SK-N-SH (cell line): ENCODE results near the gene MAP1A. TPM values are rescaled to one million over a fixed set of nuclear protein-coding genes. Genes with fewer than 3 reads are reported as not detected.

Experiments used
- polyA plus RNA-seq, 3 experiments: library from polyadenylated mRNA; depleted of rRNA; stranded (reverse); fragments of >200 nt; gene quantifications; 2 replicates each; pipeline ENCODE4 v1.2.3, GENCODE V29; 2012

The MAP1A gene
- polyA plus RNA-seq, 1 of the 3 experiments (the other 2 are of a cell fraction), result 6.0 TPM

Other genes with a start within 250 kb of the MAP1A start
- not detected in 2 replicates for gene TGM7, start 215.4 kb upstream of the MAP1A start, polyA plus RNA-seq (2012; rRNA removed)
- gene LCMT2, start 187.0 kb upstream of the MAP1A start, polyA plus RNA-seq (2012; rRNA removed), result 7.1 and 9.6 TPM in 2 replicates
- gene ZSCAN29, start 146.6 kb upstream of the MAP1A start, polyA plus RNA-seq (2012; rRNA removed), result 5.7 and 7.0 TPM in 2 replicates
- 6.6 and 8.5 TPM in 2 replicates for gene TUBGCP4, start 146.5 kb upstream of the MAP1A start, polyA plus RNA-seq (2012; rRNA removed)
- 27.1 and 46.5 TPM in 2 replicates for gene TP53BP1, start 24.5 kb upstream of the MAP1A start, polyA plus RNA-seq (2012; rRNA removed)
- gene PPIP5K1, start 72.6 kb downstream of the MAP1A start, polyA plus RNA-seq (2012; rRNA removed), result 14.2 and 28.5 TPM in 2 replicates
- gene CKMT1B, start 76.4 kb downstream of the MAP1A start, polyA plus RNA-seq (2012; rRNA removed), result 1.8 and 3.1 TPM in 2 replicates
- 0.03 and 0.05 TPM in 2 replicates for gene STRC, start 101.2 kb downstream of the MAP1A start, polyA plus RNA-seq (2012; rRNA removed)
- 0.62 and 0.96 TPM in 2 replicates for gene CATSPER2, start 131.2 kb downstream of the MAP1A start, polyA plus RNA-seq (2012; rRNA removed)
- gene CKMT1A, start 176.3 kb downstream of the MAP1A start, polyA plus RNA-seq (2012; rRNA removed), result 1.2 and 1.7 TPM in 2 replicates
- 131 and 177 TPM in 2 replicates for gene PDIA3, start 228.8 kb downstream of the MAP1A start, polyA plus RNA-seq (2012; rRNA removed)